ENCODE data around the gene PRKAR1B.

GRCh38 chr7:734214-734613 lies 7.1 kb upstream of the PRKAR1B start:
- TF ChIP-seq REST (IDR thresholded peaks at IDR 0.05; ENCODE audit: low read depth) (no peak), MAX (IDR thresholded peaks at IDR 0.05) (no peak), CREB1 (IDR thresholded peaks at IDR 0.05; ENCODE audit: low read depth) (no peak), TAF1 (IDR thresholded peaks at IDR 0.05; ENCODE audit: low read depth) (no peak)
